ENCODE data around the gene RIC8B. TPM values are rescaled to one million over a fixed set of nuclear protein-coding genes. Genes with fewer than 3 reads are reported as not detected.
"Not testable (repeated sequence)": the region's sequence is repeated elsewhere in the genome, so short reads cannot be mapped to it uniquely, and the experiment has no call there.

Gene RIC8B
- total RNA-seq, 1 experiment from 2014 or later, result 29.0 TPM

GRCh38 chr12:106724934-106725333 lies 49.5 kb upstream of the RIC8B start:
- Histone ChIP-seq H3K27me3 (ENCODE audit: insufficient read depth, low read length) (no peaks in the 10 kb centered on the region), H4K8ac (replicated peaks; ENCODE audit: insufficient read length, low read depth, low read length) (no peak overlapping the region), H3K14ac (ENCODE audit: insufficient read depth, low read length) (no peak overlapping the region), H3K56ac (ENCODE audit: insufficient read length, low read depth, low read length) (no peak overlapping the region), H2AFZ (ENCODE audit: low read length) (no peak overlapping the region), H4K91ac (ENCODE audit: insufficient read length, low read depth, low read length) (no peak overlapping the region), H2BK120ac (ENCODE audit: low read depth, low read length, poor library complexity, severe bottlenecking) (no peak overlapping the region), H3K4me2 (ENCODE audit: insufficient read depth, insufficient read length, low read length) (no peak overlapping the region), H3K4ac (ENCODE audit: low read depth, low read length) (no peak overlapping the region), H3K23ac (ENCODE audit: insufficient read length, low read depth, low read length) (no peak overlapping the region), H3K27ac (ENCODE audit: insufficient read length, low read depth, low read length) (no peak overlapping the region), H2BK5ac (ENCODE audit: insufficient read length, low read length) (no peak overlapping the region), H3K4me1 (ENCODE audit: insufficient read depth, low read length) (no peaks in the 10 kb centered on the region), H3K79me1 (ENCODE audit: insufficient read depth, low read depth, low read length, poor library complexity, severe bottlenecking) (no peaks in the 10 kb centered on the region), H2BK20ac (ENCODE audit: low read depth, low read length, poor library complexity, severe bottlenecking) (no peak overlapping the region), H3K79me2 (ENCODE audit: insufficient read depth, low read length) (no peaks in the 10 kb centered on the region), H2BK12ac (ENCODE audit: insufficient read length, low read depth, low read length) (no peak overlapping the region), H3K18ac (ENCODE audit: insufficient read length, low read depth, low read length) (no peak overlapping the region), H3K9ac (ENCODE audit: extremely low read depth, insufficient read length, low read length) (no peak overlapping the region), H3K9me3 (ENCODE audit: control insufficient read depth, low read depth, low read length) (no peaks in the 10 kb centered on the region), H4K20me1 (ENCODE audit: control insufficient read depth, insufficient read depth, insufficient read length) (no peaks in the 10 kb centered on the region), H2BK15ac (ENCODE audit: low read depth, low read length) (no peak overlapping the region), H3K23me2 (ENCODE audit: insufficient read length, low read depth, low read length, poor library complexity, severe bottlenecking) (no peaks in the 10 kb centered on the region), H3T11ph (ENCODE audit: low read length) (no peak overlapping the region), H2AK5ac (ENCODE audit: insufficient read length, low read length) (no peak overlapping the region), H4K5ac (ENCODE audit: insufficient read length, low read depth, low read length) (no peak overlapping the region)
- Mint-ChIP-seq H3K4me3 (no peak overlapping the region), H3K27ac (no peak overlapping the region), H3K4me1 (peaks cover 21 to 26% of the 10 kb centered on the region in 2 experiments), H3K27me3 (ENCODE audit: low read depth) (peaks cover 2% of the 10 kb centered on the region; the same call in 1 of the 2 replicates), H3K9me3 (peaks cover 0 to 2% of the 10 kb centered on the region in 2 experiments; a peak in 3 of 5 replicates), H3K36me3 (ENCODE audit: insufficient read depth in 1 of 3, low read depth in 3 of 3) (no peaks in the 10 kb centered on the region; a peak in 1 of 7 replicates)
- DNase-seq, result no peak
- WGBS (ENCODE audit: extremely low coverage, insufficient read length, low lambda C conversion rate), result no CpG with 5 or more reads among the region's 6 CpGs
- no peak for TF ChIP-seq CTCF (conservative IDR thresholded peaks at IDR 0.05)

- not testable (repeated sequence) for H3K36me3 Mint-ChIP-seq (ENCODE audit: insufficient read depth in 1 of 3, low read depth in 3 of 3); H3K27ac ChIP-seq (ENCODE audit: insufficient read length, low read depth, low read length)
Measured at GRCh38 chr12:106726603-106727202, 47.8 kb upstream of the RIC8B start.

More at GRCh38 chr12:106726603-106727202, 47.8 kb upstream of the RIC8B start:
- H2AK5ac ChIP-seq (ENCODE audit: insufficient read length, low read length); H4K8ac ChIP-seq (replicated peaks; ENCODE audit: insufficient read length, low read depth, low read length); H3K14ac ChIP-seq (ENCODE audit: insufficient read depth, low read length); H2BK120ac ChIP-seq (ENCODE audit: low read depth, low read length, poor library complexity, severe bottlenecking); H4K20me1 ChIP-seq (ENCODE audit: control insufficient read depth, insufficient read depth, insufficient read length); H2AFZ ChIP-seq (ENCODE audit: low read length); H3K23ac ChIP-seq (ENCODE audit: insufficient read length, low read depth, low read length); H3K9me3 ChIP-seq (ENCODE audit: control insufficient read depth, low read depth, low read length); H3K9ac ChIP-seq (ENCODE audit: extremely low read depth, insufficient read length, low read length); H3K27ac Mint-ChIP-seq; H3K4me1 ChIP-seq (ENCODE audit: insufficient read depth, low read length); H3K4ac ChIP-seq (ENCODE audit: low read depth, low read length); DNase-seq; H2BK15ac ChIP-seq (ENCODE audit: low read depth, low read length); H3K56ac ChIP-seq (ENCODE audit: insufficient read length, low read depth, low read length); H2BK5ac ChIP-seq (ENCODE audit: insufficient read length, low read length); H3K27me3 Mint-ChIP-seq (ENCODE audit: low read depth); H2BK12ac ChIP-seq (ENCODE audit: insufficient read length, low read depth, low read length); H3K23me2 ChIP-seq (ENCODE audit: insufficient read length, low read depth, low read length, poor library complexity, severe bottlenecking); H3T11ph ChIP-seq (ENCODE audit: low read length); H3K9me3 Mint-ChIP-seq; H2BK20ac ChIP-seq (ENCODE audit: low read depth, low read length, poor library complexity, severe bottlenecking); H4K91ac ChIP-seq (ENCODE audit: insufficient read length, low read depth, low read length); H3K79me1 ChIP-seq (ENCODE audit: insufficient read depth, low read depth, low read length, poor library complexity, severe bottlenecking); H3K4me2 ChIP-seq (ENCODE audit: insufficient read depth, insufficient read length, low read length); H3K79me2 ChIP-seq (ENCODE audit: insufficient read depth, low read length); H3K4me3 Mint-ChIP-seq; H3K27me3 ChIP-seq (ENCODE audit: insufficient read depth, low read length); H3K18ac ChIP-seq (ENCODE audit: insufficient read length, low read depth, low read length); H4K5ac ChIP-seq (ENCODE audit: insufficient read length, low read depth, low read length): not testable (repeated sequence)
- no CpG with 5 or more reads among the region's 5 CpGs for WGBS (ENCODE audit: extremely low coverage, insufficient read length, low lambda C conversion rate)
- peaks cover 15 to 19% of the 10 kb centered on the region in 2 experiments for H3K4me1 Mint-ChIP-seq

Measured in H9 (cell line).